B cell (primary cell): Measurements from ENCODE around the gene RGL3.

Experiments used
- CTCF ChIP-seq: fragments of 200-600 bp; IDR thresholded peaks from one replicate; pipeline ENCODE4 v1.8.0; 2022; ENCODE audit warnings: antibody characterized with exemption, mild to moderate bottlenecking
- EZH2 ChIP-seq: IDR thresholded peaks from 2 replicates; pipeline ENCODE4 v1.6.1; 2012; ENCODE audit warnings: borderline replicate concordance, low read depth, mild to moderate bottlenecking, moderate library complexity, low read length; ENCODE audit not compliant: insufficient read depth, poor library complexity, severe bottlenecking

- TF ChIP-seq CTCF (no peak), EZH2 (no peak)
Measured at GRCh38 chr19:11418094-11418548, 993 bp downstream of the RGL3 start.
